MCF 10A (cell line): ENCODE measurements around the gene GKN2. TPM values are rescaled to one million over a fixed set of nuclear protein-coding genes. Genes with fewer than 3 reads are reported as not detected.

Experiments used
- BruUV-seq: library from RNA; stranded (reverse); fragments of 400-500 nt; replicated peaks from 2 replicates; lab custom pipeline; 2021; lab: Mats Ljungman, UMichigan
- CTCF ChIA-PET: fragments of 300-600 bp; sonication (Branson Sonifier 250); formaldehyde crosslinking; extraction: SDS; loops from one replicate; lab custom pipeline; 2021; ENCODE audit warnings: antibody characterized with exemption, inconsistent platforms; lab: Yijun Ruan, JAX
- POLR2A ChIA-PET: fragments of 300-600, 350-650 bp; sonication (Branson Sonifier 250); formaldehyde crosslinking; extraction: SDS; loops from one replicate; lab custom pipeline; 2020; ENCODE audit warnings: antibody characterized with exemption, inconsistent platforms; lab: Yijun Ruan, JAX
- DNase-seq: peaks from one replicate; pipeline ENCODE4 v3.0.0-alpha.2; 2018; ENCODE audit not compliant: unreplicated experiment
- H3K27ac Mint-ChIP-seq: one replicate; pipeline ENCODE4 v1.8.0; 2022; ENCODE audit warnings: mild to moderate bottlenecking, low read depth, mixed read lengths; ENCODE audit not compliant: unreplicated experiment
- H3K27me3 Mint-ChIP-seq: one replicate; pipeline ENCODE4 v1.8.0; 2022; ENCODE audit warnings: mixed read lengths; ENCODE audit not compliant: insufficient read depth, unreplicated experiment
- H3K36me3 Mint-ChIP-seq: one replicate; pipeline ENCODE4 v1.8.0; 2022; ENCODE audit warnings: mild to moderate bottlenecking, moderate library complexity, mixed read lengths; ENCODE audit not compliant: insufficient read depth, unreplicated experiment
- H3K4me1 Mint-ChIP-seq: one replicate; pipeline ENCODE4 v1.8.0; 2022; ENCODE audit warnings: mixed read lengths; ENCODE audit not compliant: insufficient read depth, unreplicated experiment
- H3K4me3 Mint-ChIP-seq: one replicate; pipeline ENCODE4 v1.8.0; 2022; ENCODE audit warnings: mild to moderate bottlenecking, moderate library complexity, mixed read lengths; ENCODE audit not compliant: unreplicated experiment
- H3K9me3 Mint-ChIP-seq: one replicate; pipeline ENCODE4 v1.8.0; 2022; ENCODE audit warnings: mixed read lengths; ENCODE audit not compliant: unreplicated experiment
- CTCF ChIP-seq: fragments of 200-600 bp; IDR thresholded peaks from one replicate; pipeline ENCODE4 v1.8.0; 2022; ENCODE audit warnings: antibody characterized with exemption, mild to moderate bottlenecking; ENCODE audit not compliant: unreplicated experiment
- intact Hi-C: fragments of 100-400 bp; cut with micrococcal nuclease; formaldehyde crosslinking; loops from 2 replicates; pipeline ENCODE4 v1.14.1; 2022
- total RNA-seq: library from RNA; stranded (reverse); gene quantifications from 2 replicates; pipeline ENCODE4 v1.2.3, GENCODE V29; 2022

The GKN2 gene
- total RNA-seq, 1 experiment from 2014 or later, result not detected

GRCh38 chr2:68935471-68935870 is 17.2 kb downstream of the GKN2 start:
- Mint-ChIP-seq H3K4me3 (no peak overlapping the region), H3K4me1 (peaks cover 20% of the 10 kb centered on the region), H3K9me3 (peaks cover 5% of the 10 kb centered on the region), H3K36me3 (peaks cover 4% of the 10 kb centered on the region), H3K27ac (peak overlapping the region; percentile 24), H3K27me3 (no peaks in the 10 kb centered on the region)
- CTCF ChIA-PET, result interaction anchor here (0.5 to 4.7 kb wide), 7 partner anchors 8 to 371 kb away, joined by 3 to 42 read pairs (median 5); no protein-coding TSS in a partner anchor
- intact Hi-C loops, result no loop called here
- no peak for DNase-seq
- POLR2A ChIA-PET, result interaction anchor here (0.6 kb wide), 1 partner anchor 812 kb away, joined by 4 read pairs; no protein-coding TSS in a partner anchor
- TF ChIP-seq CTCF, result no peak
- no TSS peak for BruUV-seq

- no peak overlapping the region for H3K27ac Mint-ChIP-seq
- no peak for TF ChIP-seq CTCF
- ChIA-PET CTCF (interaction anchor here (0.6 to 4.7 kb wide), 7 partner anchors 8 to 554 kb away, joined by 3 to 42 read pairs (median 4); no protein-coding TSS in a partner anchor), POLR2A (interaction anchor here (1.1 kb wide), 1 partner anchor 124 kb away, joined by 4 read pairs; no protein-coding TSS in a partner anchor)
- no peaks in the 10 kb centered on the region for H3K9me3 Mint-ChIP-seq
- BruUV-seq, result no TSS peak
- peaks cover 20% of the 10 kb centered on the region for H3K4me1 Mint-ChIP-seq
- H3K36me3 Mint-ChIP-seq, result peaks cover 4% of the 10 kb centered on the region
- H3K4me3 Mint-ChIP-seq, result no peak overlapping the region
- no peaks in the 10 kb centered on the region for H3K27me3 Mint-ChIP-seq
- intact Hi-C loops, result no loop called here
- no peak for DNase-seq
Measured at GRCh38 chr2:68934021-68934420, 18.7 kb downstream of the GKN2 start.

- intact Hi-C loops, result no loop called here
- BruUV-seq, result no TSS peak
- no peak overlapping the region for H3K27ac Mint-ChIP-seq
Measured at GRCh38 chr2:68932402-68932801, 20.3 kb downstream of the GKN2 start.

GRCh38 chr2:68931799-68932198 is 20.9 kb downstream of the GKN2 start:
- ChIA-PET CTCF (interaction anchor here (0.6 to 1.5 kb wide), 4 partner anchors 8 to 340 kb away, joined by 3 to 6 read pairs (median 4); no protein-coding TSS in a partner anchor), POLR2A (no interaction called here)
- DNase-seq, result peak; percentile 30
- BruUV-seq, result no TSS peak
- intact Hi-C loops, result no loop called here
- no peak overlapping the region for H3K4me3 Mint-ChIP-seq
- H3K36me3 Mint-ChIP-seq, result peaks cover 4% of the 10 kb centered on the region
- no peak overlapping the region for H3K27ac Mint-ChIP-seq
- no peaks in the 10 kb centered on the region for H3K27me3 Mint-ChIP-seq
- TF ChIP-seq CTCF, result no peak
- no peaks in the 10 kb centered on the region for H3K9me3 Mint-ChIP-seq
- peaks cover 13% of the 10 kb centered on the region for H3K4me1 Mint-ChIP-seq

More at GRCh38 chr2:68932402-68932801, 20.3 kb downstream of the GKN2 start:
- CTCF ChIA-PET, result interaction anchor here (0.6 to 0.8 kb wide), 2 partner anchors 10 to 376 kb away, joined by 4 to 6 read pairs; no protein-coding TSS in a partner anchor
- TF ChIP-seq CTCF, result no peak
- Mint-ChIP-seq H3K4me1 (peaks cover 19% of the 10 kb centered on the region), H3K27me3 (no peaks in the 10 kb centered on the region), H3K9me3 (no peaks in the 10 kb centered on the region), H3K4me3 (no peak overlapping the region), H3K36me3 (peaks cover 4% of the 10 kb centered on the region)
- POLR2A ChIA-PET, result no interaction called here
- no peak for DNase-seq
